HL-60 (cell line): ENCODE measurements around the gene FGF12.

Experiments
- DNase-seq, 2 experiments: peaks; one replicate each; pipeline ENCODE4 v3.0.0-alpha.2; 2010 to 2020; ENCODE audit warnings: low read depth in 1 of 2, low spot score in 1 of 2
- H3K27ac ChIP-seq: fragments of 250-450 bp; sonication (Bioruptor Pico); replicated peaks from 2 replicates; pipeline ENCODE4 v1.5.1; 2020; ENCODE audit warnings: mild to moderate bottlenecking, moderate library complexity
- H3K27me3 ChIP-seq: fragments of 250-450 bp; sonication (Bioruptor Pico); 2 replicates; pipeline ENCODE4 v1.5.1; 2021; ENCODE audit warnings: mild to moderate bottlenecking, moderate library complexity; ENCODE audit not compliant: insufficient read depth, poor library complexity, severe bottlenecking
- H3K4me3 ChIP-seq: replicated peaks from 2 replicates; pipeline ENCODE4 v1.5.1; 2011; ENCODE audit warnings: mild to moderate bottlenecking, control low read depth, low read length; ENCODE audit not compliant: insufficient read depth
- CTCF ChIP-seq: IDR thresholded peaks from one replicate; pipeline ENCODE4 v1.5.1; 2011; ENCODE audit warnings: low read length, control low read depth, inconsistent platforms; ENCODE audit not compliant: insufficient read depth
- GABPA ChIP-seq: IDR thresholded peaks from 2 replicates; pipeline ENCODE4 v1.6.1; 2012; ENCODE audit warnings: low read depth
- POLR2AphosphoS5 ChIP-seq: IDR thresholded peaks from 2 replicates; pipeline ENCODE4 v1.6.1; 2012; ENCODE audit warnings: low read depth
- SPI1 ChIP-seq: IDR thresholded peaks from 2 replicates; pipeline ENCODE4 v1.6.1; 2012; ENCODE audit warnings: low read depth, mild to moderate bottlenecking, borderline replicate concordance
- TF ChIP-seq, protein P1 (sequence below): IDR thresholded peaks from 2 replicates; pipeline ENCODE4 v1.6.1; 2012; ENCODE audit warnings: low read depth; ENCODE audit not compliant: insufficient replicate concordance

Gene FGF12

DNA sequence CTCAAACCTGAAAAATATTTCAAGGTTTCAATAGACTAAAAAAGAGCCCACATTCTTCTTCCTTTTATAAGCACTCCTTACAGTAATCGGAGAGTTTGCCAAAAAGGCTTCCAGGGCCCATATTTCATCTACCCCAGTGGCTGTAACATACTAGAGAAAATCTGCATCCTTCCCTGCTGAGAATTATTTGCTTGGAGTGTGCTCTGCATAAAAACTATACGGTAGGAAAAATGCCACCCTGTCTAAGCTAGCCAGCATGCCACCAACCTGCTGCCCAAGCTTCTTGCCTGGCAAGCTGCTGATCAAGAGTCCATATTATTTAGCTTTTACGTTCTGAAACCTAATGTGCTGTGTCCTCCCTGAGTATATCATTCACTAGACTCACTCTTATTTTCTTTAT is 107.1 kb downstream of the FGF12 start:
- no peak overlapping the region for H3K4me3 ChIP-seq
- no peak for TF ChIP-seq GABPA
- H3K27ac ChIP-seq = no peak overlapping the region
- H3K27me3 ChIP-seq = no peaks in the 10 kb centered on the region
- no peak for DNase-seq

- TF ChIP-seq CTCF = no peak
- TF ChIP-seq, protein P1, sequence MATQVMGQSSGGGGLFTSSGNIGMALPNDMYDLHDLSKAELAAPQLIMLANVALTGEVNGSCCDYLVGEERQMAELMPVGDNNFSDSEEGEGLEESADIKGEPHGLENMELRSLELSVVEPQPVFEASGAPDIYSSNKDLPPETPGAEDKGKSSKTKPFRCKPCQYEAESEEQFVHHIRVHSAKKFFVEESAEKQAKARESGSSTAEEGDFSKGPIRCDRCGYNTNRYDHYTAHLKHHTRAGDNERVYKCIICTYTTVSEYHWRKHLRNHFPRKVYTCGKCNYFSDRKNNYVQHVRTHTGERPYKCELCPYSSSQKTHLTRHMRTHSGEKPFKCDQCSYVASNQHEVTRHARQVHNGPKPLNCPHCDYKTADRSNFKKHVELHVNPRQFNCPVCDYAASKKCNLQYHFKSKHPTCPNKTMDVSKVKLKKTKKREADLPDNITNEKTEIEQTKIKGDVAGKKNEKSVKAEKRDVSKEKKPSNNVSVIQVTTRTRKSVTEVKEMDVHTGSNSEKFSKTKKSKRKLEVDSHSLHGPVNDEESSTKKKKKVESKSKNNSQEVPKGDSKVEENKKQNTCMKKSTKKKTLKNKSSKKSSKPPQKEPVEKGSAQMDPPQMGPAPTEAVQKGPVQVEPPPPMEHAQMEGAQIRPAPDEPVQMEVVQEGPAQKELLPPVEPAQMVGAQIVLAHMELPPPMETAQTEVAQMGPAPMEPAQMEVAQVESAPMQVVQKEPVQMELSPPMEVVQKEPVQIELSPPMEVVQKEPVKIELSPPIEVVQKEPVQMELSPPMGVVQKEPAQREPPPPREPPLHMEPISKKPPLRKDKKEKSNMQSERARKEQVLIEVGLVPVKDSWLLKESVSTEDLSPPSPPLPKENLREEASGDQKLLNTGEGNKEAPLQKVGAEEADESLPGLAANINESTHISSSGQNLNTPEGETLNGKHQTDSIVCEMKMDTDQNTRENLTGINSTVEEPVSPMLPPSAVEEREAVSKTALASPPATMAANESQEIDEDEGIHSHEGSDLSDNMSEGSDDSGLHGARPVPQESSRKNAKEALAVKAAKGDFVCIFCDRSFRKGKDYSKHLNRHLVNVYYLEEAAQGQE = no peak
- TF ChIP-seq POLR2AphosphoS5 = no peak
- no peak for TF ChIP-seq GABPA
- no peak for TF ChIP-seq SPI1
- Histone ChIP-seq H3K27ac (no peak overlapping the region), H3K27me3 (no peaks in the 10 kb centered on the region), H3K4me3 (no peak overlapping the region)
- no peak for DNase-seq
These were observed 115.9 kb downstream of the FGF12 start for GRCh38 chr3:192611411-192611810.

DNA sequence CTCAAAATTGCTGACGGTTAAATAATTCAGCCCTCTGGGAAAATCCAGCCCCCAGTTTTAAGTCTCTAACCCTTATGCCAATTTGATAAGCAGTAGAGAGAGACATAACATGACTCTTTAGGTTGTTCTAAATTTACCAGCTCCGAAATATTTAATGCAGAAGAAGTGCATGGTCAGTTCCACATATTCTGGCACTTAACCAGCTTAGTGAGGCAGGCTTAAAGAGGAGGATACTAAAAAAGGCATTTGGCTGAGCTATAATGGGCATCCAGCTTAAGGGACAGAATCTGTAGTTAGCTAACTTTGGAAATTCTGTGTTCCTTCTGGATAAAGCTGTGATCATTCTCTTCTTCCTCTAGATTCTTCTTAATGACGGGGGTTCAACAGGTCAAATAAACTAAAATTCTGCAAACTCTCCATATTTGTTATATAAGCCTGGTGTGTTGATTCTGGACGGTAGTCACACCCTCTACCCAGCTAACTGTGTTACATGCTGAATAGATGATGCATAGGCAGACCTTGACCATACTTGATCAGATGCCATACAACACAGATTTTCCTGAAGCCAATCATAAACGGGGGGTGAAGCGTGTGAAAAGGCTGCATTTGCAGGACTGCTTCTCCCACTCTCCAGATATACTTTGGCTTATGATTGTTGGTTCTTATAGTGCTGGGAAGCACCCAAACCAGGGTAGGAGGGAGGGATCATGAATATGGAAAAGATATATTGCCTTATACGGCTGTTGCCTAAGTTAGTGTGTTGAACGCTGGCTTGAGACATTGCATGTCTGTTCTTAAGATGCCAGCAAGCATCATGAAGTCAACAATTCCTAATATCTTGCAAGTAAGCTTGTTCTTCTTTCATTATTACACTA is 118.4 kb downstream of the FGF12 start:
- Histone ChIP-seq H3K27me3 (no peaks in the 10 kb centered on the region), H3K4me3 (no peak overlapping the region), H3K27ac (no peak overlapping the region)
- DNase-seq = no peak
- TF ChIP-seq CTCF (no peak), SPI1 (no peak), GABPA (no peak), POLR2AphosphoS5 (no peak)
- TF ChIP-seq, protein P1 = no peak

- no peak overlapping the region for H3K27ac ChIP-seq
- no peak for DNase-seq
- H3K4me3 ChIP-seq = no peak overlapping the region
- TF ChIP-seq GABPA (no peak), POLR2AphosphoS5 (no peak), CTCF (no peak), SPI1 (no peak)
- TF ChIP-seq, protein P1 = no peak
- no peaks in the 10 kb centered on the region for H3K27me3 ChIP-seq
These were observed 119.5 kb downstream of the FGF12 start for GRCh38 chr3:192607798-192608197.
